Measurements from ENCODE around the gene KCNQ1OT1.
A peak's percentile ranks its signal among the peaks of the same experiment; 100 is the strongest.

Gene KCNQ1OT1

DNA sequence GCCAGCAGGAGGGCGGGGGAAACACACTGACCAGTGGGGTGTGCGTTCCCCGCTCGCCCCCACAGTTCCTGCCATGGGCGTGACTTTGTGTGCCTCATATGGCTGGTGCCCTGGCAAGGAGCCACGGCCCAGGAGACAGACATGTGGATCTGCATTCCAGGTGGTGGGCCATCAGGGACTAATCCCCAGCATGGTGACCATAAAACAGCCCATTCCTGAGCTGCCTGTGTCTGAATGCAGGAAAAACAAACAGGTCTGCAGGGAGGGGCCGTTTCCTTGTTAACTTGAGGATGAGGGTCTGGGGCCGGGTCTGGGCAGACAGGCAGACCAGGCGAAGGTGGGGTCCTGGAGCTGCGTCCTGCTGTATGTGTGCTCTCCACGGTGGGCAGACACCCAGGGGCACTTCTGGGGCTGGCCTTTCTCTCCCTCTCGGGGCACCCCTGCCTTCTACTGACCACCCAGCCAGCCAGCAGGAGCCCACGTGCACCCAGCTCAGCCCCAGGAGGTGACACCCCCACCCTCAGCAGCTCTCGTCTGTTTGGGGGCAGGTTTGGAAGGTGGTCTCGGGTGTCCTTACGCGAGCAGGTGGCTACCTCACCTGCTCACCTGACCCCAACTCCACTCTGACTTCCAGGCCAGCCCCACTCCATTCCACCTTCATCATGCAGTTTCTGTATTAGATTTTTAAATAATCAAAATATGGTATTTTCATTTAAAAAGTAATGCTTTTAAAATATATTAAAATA, 120.3 kb downstream of the KCNQ1OT1 start:
- no peak for DNase-seq

DNA sequence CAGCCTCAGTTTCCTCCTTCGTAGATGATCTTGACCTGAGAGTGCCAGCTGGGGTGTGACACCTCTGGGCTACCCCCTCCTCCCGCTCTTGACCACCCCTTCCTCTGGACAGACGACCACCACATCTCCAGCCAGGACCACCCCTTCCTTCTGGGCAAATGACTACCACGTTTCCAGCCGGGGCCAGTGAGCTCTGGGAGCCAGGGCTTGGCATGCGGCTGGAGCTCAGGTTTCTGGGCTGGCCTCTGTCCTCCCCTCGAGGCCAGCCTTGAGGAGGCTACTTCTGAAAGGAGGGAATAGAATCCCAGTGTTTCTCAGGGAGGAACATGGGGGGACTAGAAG, 120.9 kb downstream of the KCNQ1OT1 start:
- no peak for DNase-seq

DNA sequence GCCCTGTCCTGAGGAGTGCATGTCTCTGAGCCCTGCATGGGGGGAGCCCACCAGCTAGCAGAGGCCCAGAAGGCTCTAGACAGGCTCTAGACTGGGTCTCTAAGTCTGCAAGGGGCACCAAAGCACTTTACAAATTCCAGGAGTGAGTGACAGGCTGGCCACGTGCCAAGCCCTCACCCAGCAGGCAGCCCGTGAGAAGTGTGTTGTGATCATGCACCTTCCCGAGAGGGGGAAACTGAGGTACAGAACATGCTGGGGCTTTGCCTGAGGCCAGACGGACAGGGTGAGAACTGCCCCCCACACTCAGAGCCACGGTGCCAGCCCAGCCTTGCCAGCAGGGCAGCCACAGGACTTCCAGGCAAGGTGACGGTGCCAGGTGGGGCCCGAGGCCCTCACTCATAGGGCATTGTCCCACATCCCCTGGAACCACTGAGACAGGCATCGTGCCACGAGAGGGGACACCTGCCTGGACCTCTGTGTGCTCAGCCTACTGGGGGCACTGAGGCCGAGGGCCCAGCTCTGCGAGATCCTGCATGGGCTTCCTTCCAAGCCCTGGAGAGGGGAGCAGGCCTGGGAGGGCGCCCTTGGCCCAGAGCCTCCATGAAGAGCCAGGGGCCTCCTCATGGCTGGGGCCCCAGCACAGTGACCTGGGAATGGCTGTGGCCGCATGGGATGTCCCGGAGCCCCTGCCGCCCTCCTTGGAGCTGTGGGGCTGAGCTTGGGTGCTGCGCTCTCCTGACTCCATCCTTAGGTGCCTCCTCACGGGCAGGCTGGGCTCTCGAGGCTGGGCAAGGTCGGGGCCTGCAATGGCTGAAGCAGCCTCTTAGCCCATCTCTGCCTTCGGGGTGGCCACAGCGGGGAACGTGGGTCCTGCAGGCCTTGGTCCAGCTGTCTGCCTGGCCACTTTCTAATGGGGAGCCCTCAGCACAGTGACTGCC, 121.5 kb downstream of the KCNQ1OT1 start:
- DNase-seq, result no peak

DNA sequence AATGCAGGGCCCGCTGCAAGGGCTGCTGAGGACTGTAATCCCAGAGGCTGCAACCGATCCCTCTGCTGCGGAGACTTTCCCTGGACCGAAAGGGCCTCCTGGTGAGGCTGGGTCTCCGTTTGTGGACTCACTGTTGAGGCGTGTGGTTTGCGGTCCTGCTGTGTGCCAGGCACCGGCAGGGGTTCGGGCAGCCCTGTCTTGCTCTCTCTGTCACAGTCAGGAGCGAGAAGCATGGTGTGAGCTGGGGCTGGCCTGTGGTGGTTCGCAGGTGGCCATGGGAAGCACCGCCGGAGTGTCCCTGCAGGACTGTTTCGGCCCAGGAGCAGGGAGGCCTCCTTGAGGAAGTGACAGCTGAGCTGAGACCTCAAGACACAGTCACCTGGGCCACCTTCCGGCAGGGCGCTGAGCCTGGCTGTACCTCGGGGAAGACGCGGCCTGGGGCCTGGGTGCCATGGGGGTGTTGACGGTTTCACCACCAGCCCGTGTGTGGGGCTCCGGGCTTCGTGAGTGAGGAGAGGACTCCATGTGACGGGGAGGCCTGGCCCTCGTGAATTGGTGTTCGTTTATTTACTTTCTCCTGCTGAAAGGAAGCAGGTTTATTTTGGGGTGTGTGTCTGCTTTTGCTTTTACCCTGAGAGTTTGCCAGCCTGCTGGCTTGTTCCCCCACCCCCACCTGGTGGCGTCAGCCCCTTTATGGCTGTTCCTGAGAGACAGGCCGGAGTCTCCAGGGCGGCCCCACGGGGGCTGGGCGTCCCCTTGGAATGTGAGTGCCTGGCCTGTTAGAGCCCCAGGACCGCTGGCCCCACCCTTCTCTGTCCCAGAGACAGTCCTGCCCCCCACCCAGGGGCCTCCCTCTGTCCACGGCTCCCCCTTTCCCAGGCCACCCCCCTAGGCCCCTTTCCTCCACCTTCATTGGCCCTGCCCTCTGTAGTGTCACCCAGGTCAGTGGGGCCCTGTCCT, 122.5 kb downstream of the KCNQ1OT1 start:
- DNase-seq, result no peak

DNA sequence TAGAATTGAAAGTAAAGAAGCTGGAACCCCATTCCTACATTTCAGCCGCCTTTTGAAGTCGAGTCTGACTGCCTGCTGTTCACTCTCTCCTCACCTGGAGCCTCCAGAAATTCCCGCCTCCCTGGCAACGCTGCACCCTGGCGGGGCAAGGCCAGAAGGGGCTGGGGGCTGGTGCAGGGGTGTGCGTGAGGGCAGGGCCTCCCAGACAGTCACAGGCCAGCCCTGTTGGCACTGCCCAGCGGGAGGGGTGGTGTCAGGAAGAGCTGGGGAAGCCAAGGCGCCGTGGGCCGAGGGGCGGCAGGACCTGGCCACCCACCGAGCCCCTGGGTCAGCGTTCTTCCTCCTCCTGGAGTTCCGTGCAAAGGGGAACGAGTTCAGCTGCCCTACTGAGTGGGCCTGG, 123.2 kb downstream of the KCNQ1OT1 start:
- no peak for DNase-seq

DNA sequence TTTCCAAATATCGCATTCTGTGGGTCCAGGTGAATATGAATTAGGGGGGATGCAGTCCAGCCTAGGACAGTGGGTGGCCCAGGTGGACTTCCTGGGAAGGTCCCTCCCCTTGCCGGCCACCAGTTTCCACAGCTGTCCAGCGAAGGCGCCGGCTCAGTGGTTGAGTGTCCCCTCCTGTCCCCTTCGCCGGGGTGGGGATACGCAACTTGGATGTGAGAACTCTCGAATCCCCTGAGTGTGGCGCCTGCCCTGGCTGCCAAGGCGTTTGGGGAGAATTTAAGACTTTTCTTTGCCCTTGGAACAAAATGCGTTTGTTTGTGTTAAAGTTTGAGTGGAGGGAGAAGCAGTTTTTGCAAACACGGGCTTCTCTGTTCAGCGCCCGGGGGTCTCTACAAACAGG, 123.7 kb downstream of the KCNQ1OT1 start:
- no peak for DNase-seq

DNA sequence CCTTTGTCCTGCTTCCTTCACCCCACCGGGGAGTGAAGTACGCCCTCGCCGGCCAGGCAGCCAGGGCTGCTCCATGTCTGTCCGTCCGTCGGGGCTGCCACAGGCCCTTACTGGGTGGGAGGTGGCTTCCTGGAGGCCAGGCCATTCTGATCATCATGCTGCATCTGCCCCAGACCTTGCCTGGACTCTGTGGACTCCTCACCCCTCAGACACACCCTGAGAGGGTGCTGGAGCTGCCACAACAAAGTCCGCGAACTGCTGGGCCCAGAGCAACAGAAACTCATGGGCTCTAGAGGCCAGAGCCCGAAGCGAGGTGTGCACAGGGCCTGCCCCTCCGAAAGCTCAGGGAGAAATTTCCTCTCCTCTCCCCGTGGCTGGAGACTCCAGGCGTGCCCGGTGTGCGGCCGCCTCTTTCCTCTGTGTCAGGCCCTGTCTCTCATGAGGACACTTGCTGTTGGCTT, 124.2 kb downstream of the KCNQ1OT1 start:
- DNase-seq, result no peak

DNA sequence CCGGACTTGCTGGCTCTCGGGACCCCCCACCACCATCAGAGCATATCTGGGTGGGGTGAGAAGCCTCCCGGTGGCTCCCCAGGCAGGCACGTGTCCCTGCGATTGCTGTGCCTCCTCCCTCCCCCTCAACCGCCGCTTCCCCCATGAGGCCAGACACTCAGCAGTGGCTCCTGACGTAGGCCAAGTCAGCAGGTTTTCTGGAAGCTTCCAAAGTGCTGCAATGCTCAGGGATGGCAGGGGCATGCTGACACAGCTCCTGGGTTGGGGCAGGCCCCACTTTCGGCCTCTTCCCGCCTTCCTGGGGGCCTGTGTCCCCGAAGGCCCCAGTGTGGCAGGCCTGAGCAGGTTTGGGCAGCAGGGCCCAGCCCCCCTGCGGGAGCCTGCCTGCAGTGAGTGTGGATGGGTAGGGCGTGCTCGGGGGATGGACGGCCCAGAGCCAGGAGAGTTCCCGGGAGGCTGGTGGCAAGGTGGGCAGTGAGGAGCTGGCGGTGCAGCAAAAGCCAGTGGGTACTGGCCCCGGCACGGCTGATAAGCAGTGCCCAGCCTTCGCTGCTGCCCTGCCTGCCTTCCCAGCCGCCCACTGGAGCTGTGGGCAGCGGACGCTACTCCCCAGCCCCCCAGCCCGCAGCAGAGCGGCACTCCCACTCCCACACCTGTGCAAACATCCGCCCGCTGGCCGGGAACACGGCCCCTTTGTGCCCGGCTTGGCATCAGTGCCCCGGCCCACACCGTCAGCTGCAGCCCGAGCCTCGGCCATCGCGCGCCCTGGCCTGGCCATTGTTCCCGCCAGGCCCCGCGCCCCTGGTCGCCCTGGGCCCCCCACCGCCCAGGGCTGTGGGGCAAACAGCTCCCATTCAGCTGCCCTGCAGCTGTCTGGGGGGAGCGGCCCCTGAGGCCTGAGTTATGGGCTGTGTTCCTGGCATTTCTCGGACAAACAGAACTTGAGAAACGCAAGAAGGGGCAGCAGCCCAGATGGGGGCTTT, 125.0 kb downstream of the KCNQ1OT1 start:
- DNase-seq, result no peak

DNA sequence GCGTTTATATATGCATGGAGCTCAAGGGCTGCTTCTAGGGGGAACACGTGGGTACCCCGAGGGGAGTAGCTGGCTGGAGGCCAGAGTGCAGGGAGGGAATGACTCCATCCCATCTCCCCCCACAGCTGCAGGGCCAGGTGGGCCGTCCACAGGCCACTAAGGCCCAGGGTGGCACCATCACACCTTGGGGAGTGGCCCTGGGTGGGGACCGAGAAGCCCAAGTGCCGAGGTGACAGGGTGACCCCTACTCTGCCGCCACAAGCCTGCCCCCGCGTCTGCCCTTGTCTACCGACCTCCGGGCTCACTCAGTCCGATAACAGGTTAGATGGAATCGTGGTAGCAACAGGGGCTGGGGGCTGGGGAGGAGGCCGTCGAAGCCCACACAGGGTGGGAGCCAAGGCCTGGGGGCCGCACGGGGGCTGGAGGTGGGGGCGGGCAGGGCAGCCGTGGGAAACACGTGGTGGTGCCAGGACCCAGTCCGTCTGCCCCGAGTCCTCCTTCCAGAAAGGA, 125.7 kb downstream of the KCNQ1OT1 start:
- DNase-seq, result no peak

DNA sequence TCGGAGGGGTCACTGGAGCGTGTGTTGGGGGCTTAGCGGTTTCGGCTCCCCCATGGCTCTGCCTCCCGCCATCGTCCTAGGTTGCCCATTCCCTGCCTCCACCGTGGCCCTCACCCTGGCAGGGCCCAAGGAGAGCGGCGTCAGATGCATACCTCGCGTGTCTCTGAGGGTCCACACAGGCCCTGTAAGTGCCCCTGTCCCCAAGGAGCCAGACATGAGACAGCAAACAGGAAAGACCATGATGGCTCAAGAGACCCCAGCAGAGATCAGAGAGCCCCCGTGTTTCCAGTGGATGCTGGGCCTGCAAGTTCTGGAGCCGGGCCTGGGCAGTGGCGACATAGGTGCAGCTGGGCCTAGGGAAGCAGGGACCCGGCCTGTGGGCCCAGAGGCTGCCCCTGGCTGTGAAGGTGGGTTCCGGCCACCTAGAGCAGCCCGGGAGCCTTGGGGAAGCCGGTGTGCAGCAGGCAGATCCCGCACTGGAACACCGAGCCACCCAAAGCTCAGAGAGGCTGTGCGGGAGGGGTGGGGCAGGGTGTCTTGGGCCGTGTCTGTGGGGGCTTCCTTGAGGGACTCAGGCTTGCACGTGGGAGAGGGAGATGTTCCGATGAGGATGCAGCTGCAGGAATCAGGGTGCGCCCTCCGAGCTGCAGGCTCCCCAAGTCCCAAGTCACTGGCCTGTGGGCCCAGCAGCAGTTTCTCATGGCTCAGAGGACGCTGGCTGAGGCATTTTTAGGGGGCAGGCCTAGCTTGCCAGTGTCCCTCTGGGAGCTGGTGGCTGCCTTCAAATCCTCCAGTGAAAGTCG, 126.4 kb downstream of the KCNQ1OT1 start:
- no peak for DNase-seq

DNA sequence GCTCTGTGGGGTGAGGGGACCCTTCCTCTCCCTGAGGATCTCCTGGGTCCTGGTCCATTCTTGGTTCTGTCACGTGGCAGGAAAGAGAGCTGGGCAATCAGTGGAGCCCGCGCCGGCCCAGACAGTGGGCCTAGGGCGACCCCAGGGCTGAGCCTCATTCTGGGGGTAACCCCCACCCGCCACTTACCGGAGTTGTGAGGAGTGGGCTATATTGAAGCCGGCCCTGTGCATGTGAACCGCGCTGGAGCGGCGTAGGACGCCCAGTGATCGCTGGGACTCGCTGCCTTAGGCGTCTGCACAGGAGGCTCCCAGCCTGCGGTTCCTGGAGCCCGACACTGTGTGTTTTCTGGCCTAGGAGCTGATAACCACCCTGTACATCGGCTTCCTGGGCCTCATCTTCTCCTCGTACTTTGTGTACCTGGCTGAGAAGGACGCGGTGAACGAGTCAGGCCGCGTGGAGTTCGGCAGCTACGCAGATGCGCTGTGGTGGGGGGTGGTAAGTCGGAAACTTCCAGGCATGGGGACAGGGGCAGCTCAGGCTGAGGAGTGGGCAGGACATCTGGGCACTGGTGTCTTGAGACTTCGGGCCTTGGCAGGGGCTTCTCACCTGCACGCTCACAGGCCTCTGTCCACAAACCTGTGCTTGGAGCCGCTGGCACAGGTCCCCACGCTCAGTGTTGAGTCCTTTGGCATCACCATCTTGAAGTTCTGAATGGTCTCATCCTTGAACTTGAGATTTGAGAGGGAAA, 127.1 kb downstream of the KCNQ1OT1 start:
- no peak for DNase-seq

DNA sequence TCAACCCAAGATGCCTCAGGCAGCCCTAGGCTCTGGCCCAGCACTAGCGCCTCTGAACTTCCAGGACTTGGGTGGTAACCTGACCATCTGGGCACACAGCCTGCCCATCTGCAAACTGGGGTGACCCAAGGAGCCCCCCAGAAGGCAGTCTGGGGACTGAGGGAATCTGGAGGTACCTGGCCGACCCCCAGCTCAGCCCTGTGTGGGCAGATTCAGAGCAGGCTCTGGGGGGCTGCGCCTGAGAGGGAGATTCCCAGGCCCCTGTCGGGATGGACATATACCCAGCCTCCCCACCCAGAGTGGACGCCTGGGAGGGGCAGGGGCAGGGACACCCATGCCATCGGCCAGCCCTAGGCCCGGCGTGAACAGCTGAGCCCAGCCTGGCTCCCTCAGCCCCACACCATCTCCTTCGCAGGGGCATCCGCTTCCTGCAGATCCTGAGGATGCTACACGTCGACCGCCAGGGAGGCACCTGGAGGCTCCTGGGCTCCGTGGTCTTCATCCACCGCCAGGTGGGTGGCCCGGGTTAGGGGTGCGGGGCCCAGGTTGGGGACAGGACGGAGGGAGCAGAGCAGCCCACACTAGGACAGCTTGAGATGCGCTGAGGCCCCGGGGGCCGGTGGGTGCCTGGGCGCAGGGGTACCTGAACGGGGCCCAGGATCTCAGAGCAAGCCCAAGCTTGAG, 128.1 kb downstream of the KCNQ1OT1 start:
- DNase-seq, result no peak

DNA sequence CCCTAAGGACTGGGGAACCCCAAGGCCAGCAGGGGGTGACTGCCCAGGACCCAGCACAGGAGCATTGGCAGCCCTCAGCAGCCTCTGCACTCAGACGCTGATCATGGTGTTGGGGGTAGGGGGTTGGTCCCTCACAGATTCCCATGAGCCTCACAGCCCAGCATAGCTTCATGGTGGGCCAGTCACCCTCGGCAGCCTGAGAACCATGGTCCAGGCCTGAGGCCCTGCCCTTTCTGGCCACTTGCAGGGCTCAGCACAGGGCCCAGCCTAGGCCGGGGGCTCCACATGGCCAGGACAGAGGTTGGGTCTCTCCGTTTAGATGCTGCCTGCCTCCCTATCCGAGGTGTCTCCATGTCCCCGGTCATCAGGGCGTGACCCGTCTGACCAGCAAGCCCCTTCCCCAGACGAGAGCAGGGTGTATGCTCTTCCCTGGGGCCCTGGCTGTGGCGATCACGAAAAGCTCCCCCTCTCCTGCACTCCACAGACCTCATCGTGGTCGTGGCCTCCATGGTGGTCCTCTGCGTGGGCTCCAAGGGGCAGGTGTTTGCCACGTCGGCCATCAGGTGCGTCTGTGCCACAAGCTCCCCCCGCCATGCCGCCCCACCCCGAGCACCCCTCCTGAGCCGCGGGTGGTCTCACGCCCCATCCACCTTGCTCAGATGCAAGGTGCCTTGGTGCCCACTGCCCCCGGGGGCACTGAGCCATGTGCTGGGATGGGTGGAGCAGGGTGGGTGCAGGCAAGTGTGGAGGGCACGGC, 128.8 kb downstream of the KCNQ1OT1 start:
- no peak for DNase-seq

DNA sequence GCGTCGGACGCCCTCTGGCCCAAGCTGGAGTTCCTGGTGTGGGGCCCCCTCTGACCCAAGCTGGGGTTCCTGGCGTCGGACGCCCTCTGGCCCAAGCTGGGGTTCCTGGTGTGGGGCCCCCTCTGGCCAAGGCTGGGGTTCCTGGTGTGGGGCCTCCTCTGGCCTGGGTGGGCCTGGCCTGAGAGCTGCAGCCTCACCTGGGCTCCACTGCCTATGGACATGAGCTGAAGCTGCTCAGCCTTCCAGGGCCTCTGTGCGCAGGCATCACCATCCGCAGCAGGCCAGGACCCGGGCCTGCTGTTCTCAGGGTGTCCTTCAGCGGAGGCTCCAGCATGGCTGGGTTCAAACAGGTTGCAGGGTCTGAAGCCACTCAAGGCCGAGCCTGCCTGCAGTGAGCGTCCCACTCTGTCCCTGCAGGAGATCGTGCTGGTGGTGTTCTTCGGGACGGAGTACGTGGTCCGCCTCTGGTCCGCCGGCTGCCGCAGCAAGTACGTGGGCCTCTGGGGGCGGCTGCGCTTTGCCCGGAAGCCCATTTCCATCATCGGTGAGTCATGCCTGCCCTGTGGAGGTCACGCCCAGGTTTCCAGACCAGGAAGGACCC, 129.5 kb downstream of the KCNQ1OT1 start:
- DNase-seq, result no peak

DNA sequence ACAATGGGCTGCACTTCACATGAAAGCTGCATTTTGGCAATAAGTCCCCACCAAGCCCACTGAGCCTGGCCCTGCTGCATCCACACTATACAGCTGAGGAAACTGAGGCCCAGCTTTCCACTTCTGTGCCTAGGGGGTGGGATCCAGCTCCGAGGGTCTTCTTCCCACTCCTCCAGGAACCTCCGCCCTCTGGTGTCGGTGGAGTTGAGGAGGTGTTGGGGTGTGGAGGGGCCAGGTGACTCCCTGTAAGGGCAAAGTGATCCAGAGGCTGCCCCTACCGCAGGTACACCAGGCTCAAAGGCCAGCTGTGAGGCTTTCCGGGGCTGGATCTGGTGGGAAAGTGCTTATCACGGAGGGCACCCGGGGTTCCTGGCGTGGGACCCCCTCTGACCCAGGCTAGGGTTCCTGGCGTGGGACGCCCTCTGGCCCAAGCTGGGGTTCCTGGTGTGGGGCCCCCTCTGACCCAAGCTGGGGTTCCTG, 130.0 kb downstream of the KCNQ1OT1 start:
- DNase-seq, result no peak

DNA sequence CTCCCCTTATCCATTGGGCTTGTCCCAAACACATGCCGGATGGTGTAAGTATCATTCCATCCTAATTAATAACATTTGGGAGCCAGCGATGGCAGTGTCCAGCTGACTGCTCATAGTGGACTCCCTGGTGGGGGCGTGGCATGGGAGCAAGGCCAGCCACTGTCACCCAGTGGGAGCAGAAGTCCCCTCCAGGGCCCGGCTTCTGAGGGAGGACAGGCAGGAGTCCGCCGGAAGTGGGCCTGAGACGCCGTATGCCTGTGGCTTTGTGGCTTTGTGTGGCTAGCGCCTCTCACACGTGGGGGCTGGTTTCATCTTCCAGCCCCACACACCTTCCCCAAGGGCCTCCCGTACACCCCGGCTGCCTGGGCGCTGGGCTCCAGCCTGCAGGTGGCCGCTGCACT, 130.5 kb downstream of the KCNQ1OT1 start:
- peak; percentile 33 for DNase-seq

DNA sequence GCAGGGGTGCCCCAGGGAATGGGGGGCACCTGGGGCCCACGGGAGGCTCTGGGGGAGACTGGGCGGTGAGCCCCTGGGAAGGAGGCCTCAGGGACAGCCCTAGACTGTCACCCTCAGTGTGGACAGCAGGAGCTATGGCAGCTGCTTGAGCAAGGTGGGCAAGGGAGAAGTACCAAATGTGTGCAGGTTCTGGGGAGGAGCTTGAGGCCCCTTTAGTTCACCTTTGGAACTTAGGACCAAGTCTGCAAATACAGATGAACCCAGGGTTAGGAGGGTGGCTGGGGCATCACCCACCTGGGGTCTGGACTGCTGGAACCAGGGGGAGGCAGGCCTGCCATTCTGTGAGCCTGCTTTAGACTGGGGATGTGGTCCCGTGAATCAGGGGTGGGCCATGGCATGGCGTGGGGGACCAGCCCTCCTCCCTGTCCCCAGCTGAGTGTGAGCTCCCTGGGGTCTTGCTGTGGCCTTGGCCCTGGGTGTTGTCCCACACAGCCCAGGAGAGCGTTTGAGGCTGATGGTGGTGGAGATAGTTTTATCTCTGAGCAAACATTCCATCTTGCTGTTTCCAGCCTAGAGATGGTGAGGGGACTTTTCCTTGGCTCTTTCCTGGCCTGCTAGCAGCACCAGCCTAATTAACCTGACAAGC, 132.6 kb downstream of the KCNQ1OT1 start:
- DNase-seq, result no peak

Measured in MV-4-11 (cell line).